NCI-H2081 (cell line): ENCODE results near the gene IRX2.

Experiments
- DNase-seq, 2 experiments: peaks; one replicate each; lab custom pipeline; 2025; lab: John Stamatoyannopoulos, UW

IRX2 gene

GRCh38 chr5:2756211-2757152 is 5.0 kb upstream of the IRX2 start:
- DNase-seq = no peak

- no peak for DNase-seq
Observed at GRCh38 chr5:2755681-2756171, 4.2 kb upstream of the IRX2 start.

GRCh38 chr5:2755076-2755680 is 3.7 kb upstream of the IRX2 start:
- DNase-seq = no peak

GRCh38 chr5:2754581-2755075 is 3.2 kb upstream of the IRX2 start:
- DNase-seq = no peak

- no peak for DNase-seq
Observed at GRCh38 chr5:2753452-2754420, 2.3 kb upstream of the IRX2 start.

GRCh38 chr5:2752821-2753439 is 1.5 kb upstream of the IRX2 start:
- DNase-seq = no peak

GRCh38 chr5:2752059-2752820 is 763 bp upstream of the IRX2 start:
- DNase-seq = no peak

- DNase-seq = no peak
Observed at GRCh38 chr5:2750758-2751464, 566 bp downstream of the IRX2 start.

GRCh38 chr5:2750026-2750757 is 1.3 kb downstream of the IRX2 start:
- no peak for DNase-seq

- DNase-seq = no peak
Observed at GRCh38 chr5:2749514-2750025, 1.9 kb downstream of the IRX2 start.

- no peak for DNase-seq
Observed at GRCh38 chr5:2748861-2749513, 2.5 kb downstream of the IRX2 start.

GRCh38 chr5:2748179-2748860 is 3.2 kb downstream of the IRX2 start:
- DNase-seq = no peak

GRCh38 chr5:2747363-2748162 is 3.9 kb downstream of the IRX2 start:
- no peak for DNase-seq

GRCh38 chr5:2746561-2747032 is 4.9 kb downstream of the IRX2 start:
- DNase-seq = no peak

GRCh38 chr5:2744485-2744884 is 7.0 kb downstream of the IRX2 start:
- no peak for DNase-seq

GRCh38 chr5:2742921-2743679 is 8.4 kb downstream of the IRX2 start:
- DNase-seq = no peak
